Measurements from ENCODE around the gene LRRC49.
A peak's percentile ranks its signal among the peaks of the same experiment; 100 is the strongest.

GRCh38 chr15:70907784-70908471 is 15.3 kb downstream of the LRRC49 start:
- 0 out of 2 replicates have a peak, but pooled peaks have one; percentile 6 for TF ChIP-seq CTCF (IDR thresholded peaks at IDR 0.05; ENCODE audit: low read depth, low read length)
- TF ChIP-seq EZH2phosphoT487 (IDR thresholded peaks at IDR 0.05; ENCODE audit: low read depth): no peak
